Left ventricle myocardium inferior (tissue), 1 donor: ENCODE results near the gene GFER. TPM values are rescaled to one million over a fixed set of nuclear protein-coding genes. Genes with fewer than 3 reads are reported as not detected.
A peak's percentile ranks its signal among the peaks of the same experiment; 100 is the strongest.
"Not testable (repeated sequence)": the region's sequence is repeated elsewhere in the genome, so short reads cannot be mapped to it uniquely, and the experiment has no call there.

Experiments used
- DNase-seq: peaks from one replicate; pipeline ENCODE4 v3.0.0-alpha.2; 2020
- H3K27ac ChIP-seq: fragments of 200-600 bp; replicated peaks from 2 replicates; pipeline ENCODE4 v1.8.0; 2021
- H3K27me3 ChIP-seq: fragments of 200-600 bp; 2 replicates; pipeline ENCODE4 v1.8.0; 2021; ENCODE audit warnings: low read depth
- H3K36me3 ChIP-seq: fragments of 200-600 bp; 2 replicates; pipeline ENCODE4 v1.8.0; 2021
- H3K4me1 ChIP-seq: fragments of 200-600 bp; 2 replicates; pipeline ENCODE4 v1.8.0; 2021
- H3K4me3 ChIP-seq: fragments of 200-600 bp; 2 replicates; pipeline ENCODE4 v1.8.0; 2021; ENCODE audit warnings: mild to moderate bottlenecking, moderate library complexity
- H3K9me3 ChIP-seq: fragments of 200-600 bp; replicated peaks from 2 replicates; pipeline ENCODE4 v1.8.0; 2021
- intact Hi-C: fragments of 100-400 bp; cut with micrococcal nuclease; formaldehyde crosslinking; loops from one replicate; pipeline ENCODE4 v1.11.0; 2022
- total RNA-seq: library from RNA; stranded (reverse); fragmentation: NEBNext Ultra II Directional; extraction: Animal tissue kit (Norgen Biotek cat#: 25700); gene quantifications from one replicate; pipeline ENCODE4 v1.2.1, GENCODE V29; 2021
- TF ChIP-seq, protein P1 (sequence below): fragments of 200-600 bp; IDR thresholded peaks from 2 replicates; pipeline ENCODE4 v1.8.0; 2021; ENCODE audit warnings: antibody characterized with exemption, mild to moderate bottlenecking, borderline replicate concordance
- donor health status: DM: no; HTN: yes; CAD: no; lungs with severe emphysema.

The GFER gene
- total RNA-seq, 1 donor from 2014 or later, result 23.3 TPM

GRCh38 chr16:2030036-2030435 lies 46.0 kb downstream of the GFER start:
- Histone ChIP-seq H3K27me3 (no peaks in the 10 kb centered on the region), H3K36me3 (peaks cover 12% of the 10 kb centered on the region), H3K27ac (peak overlapping the region; percentile 98), H3K4me3 (peak overlapping the region; percentile 91), H3K9me3 (no peaks in the 10 kb centered on the region), H3K4me1 (peaks cover 78% of the 10 kb centered on the region)
- TF ChIP-seq, protein P1, sequence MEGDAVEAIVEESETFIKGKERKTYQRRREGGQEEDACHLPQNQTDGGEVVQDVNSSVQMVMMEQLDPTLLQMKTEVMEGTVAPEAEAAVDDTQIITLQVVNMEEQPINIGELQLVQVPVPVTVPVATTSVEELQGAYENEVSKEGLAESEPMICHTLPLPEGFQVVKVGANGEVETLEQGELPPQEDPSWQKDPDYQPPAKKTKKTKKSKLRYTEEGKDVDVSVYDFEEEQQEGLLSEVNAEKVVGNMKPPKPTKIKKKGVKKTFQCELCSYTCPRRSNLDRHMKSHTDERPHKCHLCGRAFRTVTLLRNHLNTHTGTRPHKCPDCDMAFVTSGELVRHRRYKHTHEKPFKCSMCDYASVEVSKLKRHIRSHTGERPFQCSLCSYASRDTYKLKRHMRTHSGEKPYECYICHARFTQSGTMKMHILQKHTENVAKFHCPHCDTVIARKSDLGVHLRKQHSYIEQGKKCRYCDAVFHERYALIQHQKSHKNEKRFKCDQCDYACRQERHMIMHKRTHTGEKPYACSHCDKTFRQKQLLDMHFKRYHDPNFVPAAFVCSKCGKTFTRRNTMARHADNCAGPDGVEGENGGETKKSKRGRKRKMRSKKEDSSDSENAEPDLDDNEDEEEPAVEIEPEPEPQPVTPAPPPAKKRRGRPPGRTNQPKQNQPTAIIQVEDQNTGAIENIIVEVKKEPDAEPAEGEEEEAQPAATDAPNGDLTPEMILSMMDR, result no peak
- no peak for DNase-seq
- intact Hi-C loops, result no loop called here

DNA sequence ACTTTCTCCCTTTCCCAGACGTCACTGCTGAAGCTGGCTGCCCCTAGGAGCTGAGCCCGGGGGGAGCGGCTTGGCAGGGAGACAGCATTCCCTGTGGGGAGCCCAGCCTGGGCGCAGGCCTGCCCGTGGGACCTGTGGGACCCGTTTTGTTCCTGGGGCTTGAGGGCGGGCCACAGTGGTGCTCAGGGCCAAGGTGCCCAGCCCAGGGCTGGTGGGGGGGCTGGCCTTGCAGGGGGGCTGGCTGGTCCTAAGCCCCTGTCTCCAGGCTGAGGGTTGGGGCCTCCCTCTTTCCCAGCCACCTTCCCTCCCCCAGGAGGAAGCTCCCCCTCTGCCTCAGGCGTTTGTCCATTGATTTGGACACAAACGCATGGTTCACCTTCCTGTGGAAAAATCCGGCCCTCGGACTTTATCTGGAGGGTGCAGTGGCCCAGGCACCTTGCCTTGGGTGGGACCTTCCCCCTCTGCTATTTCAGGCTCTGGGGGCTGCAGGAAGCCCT lies 47.1 kb downstream of the GFER start:
- Histone ChIP-seq H3K27me3 (no peaks in the 10 kb centered on the region), H3K9me3 (no peaks in the 10 kb centered on the region), H3K4me1 (peaks cover 78% of the 10 kb centered on the region), H3K4me3 (peak overlapping the region; percentile 91), H3K36me3 (peaks cover 20% of the 10 kb centered on the region), H3K27ac (peak overlapping the region; percentile 98)
- TF ChIP-seq, protein P1, result no peak
- intact Hi-C loops, result no loop called here
- peak; percentile 61 for DNase-seq

DNA sequence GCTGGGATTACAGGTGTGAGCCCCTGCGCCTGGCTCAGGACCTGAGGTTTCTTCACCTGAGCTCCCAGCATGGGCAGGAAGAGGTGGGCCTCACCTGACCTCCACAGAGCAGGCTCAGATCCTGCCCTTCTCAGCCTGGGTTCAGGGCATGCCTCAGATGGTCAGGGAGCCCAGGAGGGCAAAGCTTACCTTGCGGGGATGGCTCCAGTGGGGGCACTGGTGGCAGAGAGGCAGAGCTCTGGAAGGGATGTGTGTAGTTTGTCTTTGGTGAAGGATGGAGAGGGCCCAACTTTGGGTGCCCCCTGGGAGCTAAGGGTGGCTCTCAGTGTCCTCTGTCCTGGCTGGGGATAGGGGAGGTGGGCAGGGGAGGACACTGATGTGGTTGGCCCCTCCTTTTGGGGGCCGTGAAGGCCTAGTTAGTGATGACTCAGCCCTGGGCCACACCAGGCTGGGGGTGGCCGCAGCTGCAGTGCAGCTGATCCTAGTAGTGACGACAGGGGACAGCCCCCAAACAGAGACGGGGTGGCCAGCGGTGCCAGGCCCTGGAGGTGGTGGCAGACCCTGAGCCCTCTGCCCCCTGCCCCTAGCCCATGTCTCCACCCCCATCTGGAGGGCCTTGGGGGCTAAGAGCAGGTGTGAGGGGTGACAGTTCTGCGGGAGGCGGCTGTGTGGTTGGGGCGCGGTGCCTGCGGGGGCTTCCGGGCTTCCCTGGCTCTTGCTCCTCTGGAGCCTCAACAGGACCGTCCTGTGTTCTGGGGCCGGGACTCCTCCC lies 48.5 kb downstream of the GFER start:
- intact Hi-C loops, result no loop called here

GRCh38 chr16:2033057-2033908 lies 49.3 kb downstream of the GFER start:
- Histone ChIP-seq H3K36me3 (peaks cover 40% of the 10 kb centered on the region), H3K27ac (peak overlapping the region; percentile 98), H3K9me3 (no peaks in the 10 kb centered on the region), H3K4me3 (peak overlapping the region; percentile 72), H3K27me3 (no peaks in the 10 kb centered on the region), H3K4me1 (peaks cover 80% of the 10 kb centered on the region)
- DNase-seq, result peak; percentile 76
- intact Hi-C loops, result no loop called here
- TF ChIP-seq, protein P1, result no peak

More for the DNA sequence above, 48.5 kb downstream of the GFER start:
- Histone ChIP-seq H3K4me1 (peaks cover 80% of the 10 kb centered on the region), H3K27ac (peak overlapping the region; percentile 98), H3K4me3 (peak overlapping the region; percentile 72), H3K9me3 (no peaks in the 10 kb centered on the region), H3K27me3 (no peaks in the 10 kb centered on the region), H3K36me3 (peaks cover 34% of the 10 kb centered on the region)
- peak; percentile 48 for DNase-seq
- TF ChIP-seq, protein P1, result no peak

DNA sequence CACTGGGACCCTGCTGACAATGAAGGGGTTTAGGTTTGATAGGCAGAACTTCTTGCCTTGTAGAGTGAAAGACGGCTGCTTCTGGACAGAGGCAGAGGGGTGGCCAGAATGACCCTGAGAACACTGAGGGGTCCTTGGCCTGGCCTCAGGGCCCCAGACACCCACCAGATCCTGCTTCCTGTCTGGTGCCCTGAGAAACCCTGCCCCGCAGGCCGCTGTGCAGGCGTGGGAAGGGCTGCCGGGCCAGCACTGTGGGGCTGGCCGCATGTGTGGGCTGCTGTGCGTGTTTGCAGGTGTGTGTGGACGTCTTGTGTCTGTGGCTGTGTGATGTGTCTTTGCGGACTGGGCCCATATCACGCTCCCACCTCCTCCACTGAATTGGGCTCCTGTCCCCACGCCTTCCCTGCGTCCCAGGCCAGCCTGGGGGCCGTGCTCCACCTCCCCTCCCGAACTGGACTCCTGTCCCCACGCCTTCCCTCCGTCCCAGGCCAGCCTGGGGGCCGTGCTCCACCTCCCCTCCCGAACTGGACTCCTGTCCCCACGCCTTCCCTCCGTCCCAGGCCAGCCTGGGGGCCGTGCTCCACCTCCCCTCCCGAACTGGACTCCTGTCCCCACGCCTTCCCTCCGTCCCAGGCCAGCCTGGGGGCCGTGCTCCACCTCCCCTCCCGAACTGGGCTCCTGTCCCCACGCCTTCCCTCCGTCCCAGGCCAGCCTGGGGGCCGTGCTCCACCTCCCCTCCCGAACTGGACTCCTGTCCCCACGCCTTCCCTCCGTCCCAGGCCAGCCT lies 50.1 kb downstream of the GFER start:
- DNase-seq, H3K9me3 ChIP-seq, H3K27me3 ChIP-seq, intact Hi-C loops: not testable (repeated sequence)
- Histone ChIP-seq H3K4me1 (peaks cover 80% of the 10 kb centered on the region), H3K36me3 (peaks cover 48% of the 10 kb centered on the region), H3K27ac (peak overlapping the region; percentile 98), H3K4me3 (peak overlapping the region; percentile 72)
